ENCODE results near the gene IFT20. TPM values are rescaled to one million over a fixed set of nuclear protein-coding genes. Genes with fewer than 3 reads are reported as not detected.
"Not testable (repeated sequence)": the region's sequence is repeated elsewhere in the genome, so short reads cannot be mapped to it uniquely, and the experiment has no call there.

Gene IFT20
- total RNA-seq, 2 donors from 2014 or later: 45.2 to 55.0 TPM

DNA sequence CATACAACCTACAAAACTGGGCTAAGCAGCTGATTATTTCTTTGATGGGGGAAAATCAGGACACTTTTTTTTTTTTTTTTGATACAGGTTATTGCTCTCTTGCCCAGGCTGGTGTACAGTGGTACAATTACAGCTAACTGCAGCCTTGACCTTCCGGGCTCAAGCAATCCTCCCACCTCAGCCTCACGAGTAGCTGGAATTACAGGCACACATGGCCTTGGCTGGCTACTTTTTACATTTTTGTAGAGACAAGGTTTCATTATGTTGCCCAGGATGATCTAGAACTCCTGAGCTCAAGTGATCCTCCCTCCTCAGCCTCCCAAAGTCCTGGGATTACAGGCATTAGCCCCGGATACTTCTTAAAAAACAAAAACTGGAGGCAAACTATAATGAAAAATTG, 36.8 kb downstream of the IFT20 start:
- TF ChIP-seq, protein P1, sequence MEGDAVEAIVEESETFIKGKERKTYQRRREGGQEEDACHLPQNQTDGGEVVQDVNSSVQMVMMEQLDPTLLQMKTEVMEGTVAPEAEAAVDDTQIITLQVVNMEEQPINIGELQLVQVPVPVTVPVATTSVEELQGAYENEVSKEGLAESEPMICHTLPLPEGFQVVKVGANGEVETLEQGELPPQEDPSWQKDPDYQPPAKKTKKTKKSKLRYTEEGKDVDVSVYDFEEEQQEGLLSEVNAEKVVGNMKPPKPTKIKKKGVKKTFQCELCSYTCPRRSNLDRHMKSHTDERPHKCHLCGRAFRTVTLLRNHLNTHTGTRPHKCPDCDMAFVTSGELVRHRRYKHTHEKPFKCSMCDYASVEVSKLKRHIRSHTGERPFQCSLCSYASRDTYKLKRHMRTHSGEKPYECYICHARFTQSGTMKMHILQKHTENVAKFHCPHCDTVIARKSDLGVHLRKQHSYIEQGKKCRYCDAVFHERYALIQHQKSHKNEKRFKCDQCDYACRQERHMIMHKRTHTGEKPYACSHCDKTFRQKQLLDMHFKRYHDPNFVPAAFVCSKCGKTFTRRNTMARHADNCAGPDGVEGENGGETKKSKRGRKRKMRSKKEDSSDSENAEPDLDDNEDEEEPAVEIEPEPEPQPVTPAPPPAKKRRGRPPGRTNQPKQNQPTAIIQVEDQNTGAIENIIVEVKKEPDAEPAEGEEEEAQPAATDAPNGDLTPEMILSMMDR (IDR thresholded peaks at IDR 0.05): no peak
- TF ChIP-seq POLR2A (IDR thresholded peaks at IDR 0.05) (no peak), POLR2AphosphoS5 (IDR thresholded peaks at IDR 0.05) (no peak)
- WGBS: 82% methylated on average over 3 of the region's 3 CpGs
- Histone ChIP-seq H3K9me3 (no peaks in the 10 kb centered on the region), H3K27ac (no peak overlapping the region), H3K4me3 (no peak overlapping the region), H3K27me3 (replicated peaks; ENCODE audit: insufficient read depth) (no peaks in the 10 kb centered on the region), H3K4me1 (replicated peaks) (no peaks in the 10 kb centered on the region), H3K36me3 (no peaks in the 10 kb centered on the region)
- intact Hi-C loops (cut with DNase I): no loop called here
- no peak for DNase-seq (ENCODE audit: low spot score)

DNA sequence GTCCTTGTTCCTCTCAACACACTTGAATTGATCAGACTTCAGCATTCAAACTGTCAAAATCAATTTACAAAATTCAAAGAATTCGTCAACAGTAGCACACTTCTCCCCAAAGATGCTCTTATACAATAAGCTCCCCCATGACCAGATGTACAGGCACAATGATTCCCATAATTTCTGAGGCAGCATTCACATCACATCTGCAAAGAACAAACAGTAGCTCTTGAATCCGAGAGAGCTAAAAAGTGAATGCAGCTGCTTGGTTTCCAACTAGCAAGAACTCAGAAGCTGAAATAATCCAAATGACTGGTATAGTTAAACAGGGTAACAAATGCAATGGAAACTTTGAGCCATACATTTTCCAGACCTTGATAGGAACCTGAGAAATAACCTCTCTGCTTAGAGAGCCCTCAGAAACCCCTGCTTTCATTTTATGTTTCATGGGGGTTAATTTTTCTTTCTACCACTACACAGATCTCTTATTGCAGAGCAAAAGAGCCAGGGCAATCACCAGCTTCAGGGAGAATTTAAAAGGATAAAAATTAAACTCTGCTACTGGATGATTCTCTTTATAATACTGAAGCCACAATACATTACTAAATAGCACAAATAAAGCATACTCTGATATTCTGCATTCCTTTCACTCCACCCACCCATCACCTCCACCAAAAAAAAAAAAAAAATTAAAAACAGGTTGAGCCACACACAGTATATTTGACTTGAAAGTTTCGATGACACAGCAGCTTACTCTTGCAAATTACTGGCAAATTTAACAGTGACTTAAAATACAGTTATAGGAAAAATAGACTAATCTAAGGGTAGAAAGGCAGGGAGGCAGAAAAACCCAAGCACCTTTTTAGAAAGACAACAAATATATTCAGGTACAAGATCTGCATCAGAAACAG, 39.3 kb downstream of the IFT20 start:
- intact Hi-C loops (cut with DNase I): no loop called here
- DNase-seq (ENCODE audit: low spot score): no peak
- no peaks in the 10 kb centered on the region for H3K27me3 ChIP-seq (replicated peaks; ENCODE audit: insufficient read depth)
- no peak for TF ChIP-seq POLR2AphosphoS5 (IDR thresholded peaks at IDR 0.05)
- no peak for TF ChIP-seq POLR2A (IDR thresholded peaks at IDR 0.05)
- TF ChIP-seq, protein P1 (IDR thresholded peaks at IDR 0.05): no peak
- no peaks in the 10 kb centered on the region for H3K36me3 ChIP-seq
- no peak overlapping the region for H3K27ac ChIP-seq
- no peak overlapping the region for H3K4me3 ChIP-seq
- H3K4me1 ChIP-seq (replicated peaks): no peaks in the 10 kb centered on the region
- H3K9me3 ChIP-seq: no peaks in the 10 kb centered on the region
- 52% methylated on average over 3 of the region's 3 CpGs for WGBS

DNA sequence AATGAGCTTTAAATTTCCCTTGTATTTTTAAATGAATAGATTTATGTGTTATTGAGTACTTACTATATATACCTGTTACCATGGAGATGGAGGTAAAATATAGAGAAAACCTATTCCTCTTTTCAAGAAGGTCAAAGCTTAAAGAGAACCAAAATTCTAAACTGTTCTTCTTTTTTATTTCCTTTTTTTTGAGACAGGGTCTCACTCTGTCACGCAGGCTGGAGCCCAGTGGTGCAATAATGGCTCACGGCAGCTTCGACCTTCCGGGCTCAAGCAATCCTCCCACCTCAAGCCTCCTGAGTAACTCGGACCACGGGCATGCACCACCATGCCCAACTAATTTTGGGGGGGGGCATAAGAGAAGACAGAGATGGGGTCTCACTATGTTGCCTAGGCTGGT, 41.3 kb downstream of the IFT20 start:
- 92% methylated on average over 6 of the region's 6 CpGs for WGBS
- TF ChIP-seq, protein P1 (IDR thresholded peaks at IDR 0.05): no peak
- TF ChIP-seq POLR2A (IDR thresholded peaks at IDR 0.05): no peak
- TF ChIP-seq POLR2AphosphoS5 (IDR thresholded peaks at IDR 0.05): no peak

DNA sequence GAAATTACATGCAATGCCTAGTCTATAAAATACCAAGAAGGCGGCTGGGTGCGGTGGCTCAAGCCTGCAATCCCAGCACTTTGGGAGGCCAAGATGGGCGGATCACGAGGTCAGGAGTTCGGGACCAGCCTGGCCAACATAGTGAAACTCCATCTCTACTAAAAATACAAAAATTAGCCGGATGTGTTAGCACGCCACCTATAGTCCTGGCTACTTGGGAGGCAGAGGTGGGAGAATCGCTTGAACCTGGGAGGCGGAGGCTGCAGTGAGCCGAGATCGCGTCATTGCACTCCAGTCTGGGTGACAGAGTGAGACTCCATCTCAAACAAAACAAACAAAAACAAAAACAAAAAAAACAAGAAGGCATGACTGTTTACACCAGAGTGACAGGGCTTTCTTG, 42.4 kb downstream of the IFT20 start:
- WGBS: 81% methylated on average over 12 of the region's 12 CpGs

More for the DNA sequence above, 41.3 kb downstream of the IFT20 start:
- Histone ChIP-seq H3K36me3 (no peaks in the 10 kb centered on the region), H3K4me1 (replicated peaks) (no peaks in the 10 kb centered on the region), H3K27me3 (replicated peaks; ENCODE audit: insufficient read depth) (no peaks in the 10 kb centered on the region), H3K27ac (no peak overlapping the region), H3K4me3 (no peak overlapping the region), H3K9me3 (no peaks in the 10 kb centered on the region)
- intact Hi-C loops (cut with DNase I): no loop called here
- no peak for DNase-seq (ENCODE audit: low spot score)

DNA sequence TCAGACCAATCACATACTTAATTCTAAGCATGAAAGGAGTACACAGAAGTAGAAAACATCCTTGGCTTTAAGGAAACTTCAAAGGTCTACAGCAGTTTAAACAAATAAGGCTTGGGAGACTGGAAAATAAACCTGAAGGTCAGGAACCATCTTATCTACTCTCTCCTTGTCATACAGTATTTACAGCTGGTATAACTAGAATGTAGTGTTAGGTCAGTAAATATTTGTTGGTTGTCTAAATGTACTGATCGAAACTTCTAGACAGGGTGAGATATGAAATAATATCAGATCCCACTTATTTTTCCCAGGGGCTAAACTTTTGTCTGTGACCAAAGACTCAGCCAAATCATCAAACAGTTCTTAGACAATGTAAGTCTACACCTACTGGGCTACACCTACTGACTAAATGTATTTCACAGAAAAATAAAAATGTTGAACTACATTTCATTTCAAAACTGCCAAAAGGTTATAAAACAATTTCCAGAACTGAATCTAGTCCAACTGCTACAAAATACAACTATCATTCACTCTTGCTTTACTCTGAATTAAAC, 43.4 kb downstream of the IFT20 start:
- no peaks in the 10 kb centered on the region for H3K9me3 ChIP-seq
- TF ChIP-seq POLR2AphosphoS5 (IDR thresholded peaks at IDR 0.05) (no peak), POLR2A (IDR thresholded peaks at IDR 0.05) (no peak)
- TF ChIP-seq, protein P1 (IDR thresholded peaks at IDR 0.05): no peak
- 48% methylated on average over 1 of the region's 1 CpG for WGBS
- intact Hi-C loops (cut with DNase I): no loop called here
- no peaks in the 10 kb centered on the region for H3K27me3 ChIP-seq (replicated peaks; ENCODE audit: insufficient read depth)
- no peak overlapping the region for H3K27ac ChIP-seq
- no peak for DNase-seq (ENCODE audit: low spot score)
- no peaks in the 10 kb centered on the region for H3K4me1 ChIP-seq (replicated peaks)
- no peak overlapping the region for H3K4me3 ChIP-seq
- no peaks in the 10 kb centered on the region for H3K36me3 ChIP-seq

More for the DNA sequence above, 42.4 kb downstream of the IFT20 start:
- DNase-seq (ENCODE audit: low spot score); H3K27me3 ChIP-seq (replicated peaks; ENCODE audit: insufficient read depth); intact Hi-C loops (cut with DNase I); H3K36me3 ChIP-seq; H3K4me1 ChIP-seq (replicated peaks); H3K27ac ChIP-seq; H3K4me3 ChIP-seq; H3K9me3 ChIP-seq: not testable (repeated sequence)

Data from prostate gland (tissue), 2 donors.